Loucy (cell line): ENCODE measurements around the gene ZFR2.

ENCODE experiments used
- H2AFZ ChIP-seq: fragments of 200-600 bp; sonication (generic); 2 replicates; pipeline ENCODE4 v1.6.0; 2016; ENCODE audit warnings: antibody characterized with exemption, mild to moderate bottlenecking, low read length, moderate library complexity
- H3F3A ChIP-seq: fragments of 200-600 bp; 2 replicates; pipeline ENCODE4 v1.6.0; 2016; ENCODE audit warnings: antibody characterized with exemption, low read depth, mild to moderate bottlenecking
- H3K27me3 ChIP-seq: fragments of 200-600 bp; sonication (generic); 2 replicates; pipeline ENCODE4 v1.6.1; 2014; ENCODE audit warnings: low read length, mild to moderate bottlenecking; ENCODE audit not compliant: insufficient read depth, poor library complexity, severe bottlenecking
- H3K36me3 ChIP-seq: fragments of 200-600 bp; sonication (generic); 2 replicates; pipeline ENCODE4 v1.6.1; 2016; ENCODE audit warnings: low read length; ENCODE audit not compliant: insufficient read depth
- H3K4me1 ChIP-seq: fragments of 200-600 bp; sonication (generic); 2 replicates; pipeline ENCODE4 v1.5.1; 2014; ENCODE audit warnings: low read length, mild to moderate bottlenecking; ENCODE audit not compliant: insufficient read depth, poor library complexity, severe bottlenecking
- H3K4me2 ChIP-seq: fragments of 200-600 bp; sonication (generic); 2 replicates; pipeline ENCODE4 v1.6.0; 2014; ENCODE audit warnings: antibody characterized with exemption, low read length, low read depth, mild to moderate bottlenecking; ENCODE audit not compliant: poor library complexity, severe bottlenecking
- H3K4me3 ChIP-seq: fragments of 200-600 bp; sonication (generic); 2 replicates; pipeline ENCODE4 v1.5.1; 2014; ENCODE audit warnings: low read length, mild to moderate bottlenecking, mixed read lengths; ENCODE audit not compliant: poor library complexity, severe bottlenecking
- H3K79me2 ChIP-seq: fragments of 200-600 bp; sonication (generic); 2 replicates; pipeline ENCODE4 v1.6.1; 2014; ENCODE audit warnings: low read length; ENCODE audit not compliant: insufficient read depth
- H3K9ac ChIP-seq: fragments of 200-600 bp; sonication (generic); 2 replicates; pipeline ENCODE4 v1.6.0; 2014; ENCODE audit warnings: mild to moderate bottlenecking, low read depth, low read length, moderate library complexity; ENCODE audit not compliant: poor library complexity, severe bottlenecking
- H3K9me2 ChIP-seq: fragments of 200-600 bp; sonication (generic); replicated peaks from 2 replicates; pipeline ENCODE4 v1.6.1; 2016; ENCODE audit warnings: low read depth, low read length, mixed read lengths
- H3K9me3 ChIP-seq: fragments of 200-600 bp; sonication (generic); 2 replicates; pipeline ENCODE4 v1.6.1; 2014; ENCODE audit warnings: mild to moderate bottlenecking, antibody characterized with exemption, low read length, low read depth; ENCODE audit not compliant: insufficient read depth
- H4K20me1 ChIP-seq: fragments of 200-600 bp; sonication (generic); 2 replicates; pipeline ENCODE4 v1.6.0; 2014; ENCODE audit warnings: antibody characterized with exemption, low read length, mild to moderate bottlenecking; ENCODE audit not compliant: insufficient read depth, poor library complexity, severe bottlenecking
- EZH2phosphoT487 ChIP-seq: fragments of 200-600 bp; IDR thresholded peaks from 2 replicates; pipeline ENCODE4 v1.6.1; 2018; ENCODE audit warnings: antibody characterized with exemption, mild to moderate bottlenecking, moderate library complexity, borderline replicate concordance
- TF ChIP-seq, protein P1 (sequence below): fragments of 200-600 bp; sonication (generic); conservative IDR thresholded peaks from 2 replicates; pipeline ENCODE4 v1.5.1; 2014; ENCODE audit warnings: mild to moderate bottlenecking, antibody characterized with exemption, low read length

ZFR2 gene

DNA sequence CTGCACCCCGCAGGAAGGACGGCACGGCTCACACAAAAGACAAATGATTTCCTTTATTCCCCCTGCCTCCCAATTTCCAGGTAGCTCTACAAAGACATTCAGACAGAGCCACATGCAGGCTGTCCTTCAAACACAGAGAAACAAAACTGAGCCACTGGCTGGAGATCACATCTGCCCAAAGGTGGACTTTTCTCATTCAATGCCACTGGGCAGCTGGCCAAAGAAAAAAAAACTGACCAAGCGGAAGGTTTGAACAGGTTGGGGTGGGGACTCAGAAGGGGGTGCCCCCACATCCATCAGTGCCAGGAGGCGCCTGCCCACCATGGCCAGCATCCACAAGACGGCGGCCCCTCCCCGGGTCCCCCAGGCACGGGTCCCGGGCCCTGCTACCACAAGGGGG lies 64.9 kb downstream of the ZFR2 start:
- peaks cover 18% of the 10 kb centered on the region for H3K4me1 ChIP-seq
- no peak for TF ChIP-seq EZH2phosphoT487
- TF ChIP-seq, protein P1, sequence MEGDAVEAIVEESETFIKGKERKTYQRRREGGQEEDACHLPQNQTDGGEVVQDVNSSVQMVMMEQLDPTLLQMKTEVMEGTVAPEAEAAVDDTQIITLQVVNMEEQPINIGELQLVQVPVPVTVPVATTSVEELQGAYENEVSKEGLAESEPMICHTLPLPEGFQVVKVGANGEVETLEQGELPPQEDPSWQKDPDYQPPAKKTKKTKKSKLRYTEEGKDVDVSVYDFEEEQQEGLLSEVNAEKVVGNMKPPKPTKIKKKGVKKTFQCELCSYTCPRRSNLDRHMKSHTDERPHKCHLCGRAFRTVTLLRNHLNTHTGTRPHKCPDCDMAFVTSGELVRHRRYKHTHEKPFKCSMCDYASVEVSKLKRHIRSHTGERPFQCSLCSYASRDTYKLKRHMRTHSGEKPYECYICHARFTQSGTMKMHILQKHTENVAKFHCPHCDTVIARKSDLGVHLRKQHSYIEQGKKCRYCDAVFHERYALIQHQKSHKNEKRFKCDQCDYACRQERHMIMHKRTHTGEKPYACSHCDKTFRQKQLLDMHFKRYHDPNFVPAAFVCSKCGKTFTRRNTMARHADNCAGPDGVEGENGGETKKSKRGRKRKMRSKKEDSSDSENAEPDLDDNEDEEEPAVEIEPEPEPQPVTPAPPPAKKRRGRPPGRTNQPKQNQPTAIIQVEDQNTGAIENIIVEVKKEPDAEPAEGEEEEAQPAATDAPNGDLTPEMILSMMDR, result no peak

DNA sequence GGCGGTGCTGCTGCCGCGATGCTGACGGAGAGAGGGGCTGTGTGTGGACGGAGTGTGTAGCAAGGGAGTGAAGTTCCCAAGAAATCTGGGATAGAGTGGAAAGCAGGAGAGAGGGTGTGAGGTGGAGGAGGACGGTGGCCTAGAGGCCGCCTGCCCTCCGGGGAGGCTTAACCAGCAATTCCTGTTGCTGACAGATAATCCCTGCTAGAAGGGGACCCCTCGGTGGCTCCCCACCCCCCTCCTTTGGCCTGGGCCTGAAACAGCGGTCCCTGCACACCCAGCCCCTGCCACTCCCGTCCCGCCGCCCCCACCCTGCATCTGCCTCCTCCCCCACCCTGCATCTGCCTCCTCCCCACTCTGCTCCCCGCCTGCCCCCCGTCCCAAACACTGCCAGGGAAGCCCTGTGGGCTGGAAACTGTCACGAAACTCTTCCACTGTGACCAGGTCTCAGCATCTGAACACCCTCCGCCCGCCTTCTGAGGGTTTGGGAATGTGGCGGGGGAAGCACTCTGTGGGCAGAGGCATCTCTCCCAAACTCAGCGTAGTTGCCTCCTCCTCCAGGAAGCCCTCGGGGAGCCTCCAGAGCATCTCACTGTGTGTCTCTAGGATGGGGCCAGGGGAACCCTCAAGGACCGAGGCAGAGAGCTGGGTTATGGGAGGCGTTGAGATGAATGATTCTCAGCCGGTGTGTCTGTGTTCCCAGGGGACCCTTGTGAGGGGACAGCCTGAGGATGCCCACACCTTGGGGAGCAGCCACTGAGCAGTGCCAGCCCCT lies 65.5 kb downstream of the ZFR2 start:
- H3K4me1 ChIP-seq, result peaks cover 15% of the 10 kb centered on the region
- H3K9ac ChIP-seq, result no peak overlapping the region
- no peak overlapping the region for H3K4me3 ChIP-seq
- no peaks in the 10 kb centered on the region for H3K27me3 ChIP-seq
- H2AFZ ChIP-seq, result no peak overlapping the region
- no peaks in the 10 kb centered on the region for H3K79me2 ChIP-seq
- H3K4me2 ChIP-seq, result no peak overlapping the region
- H3F3A ChIP-seq, result no peaks in the 10 kb centered on the region
- no peaks in the 10 kb centered on the region for H3K9me3 ChIP-seq
- TF ChIP-seq EZH2phosphoT487, result no peak
- TF ChIP-seq, protein P1, result no peak
- no peaks in the 10 kb centered on the region for H3K9me2 ChIP-seq
- no peaks in the 10 kb centered on the region for H3K36me3 ChIP-seq
- no peaks in the 10 kb centered on the region for H4K20me1 ChIP-seq

More for the DNA sequence above, 64.9 kb downstream of the ZFR2 start:
- Histone ChIP-seq H3K27me3 (no peaks in the 10 kb centered on the region), H2AFZ (no peak overlapping the region), H4K20me1 (no peaks in the 10 kb centered on the region), H3K9ac (no peak overlapping the region), H3K36me3 (no peaks in the 10 kb centered on the region), H3F3A (no peaks in the 10 kb centered on the region), H3K9me2 (no peaks in the 10 kb centered on the region), H3K79me2 (no peaks in the 10 kb centered on the region), H3K9me3 (no peaks in the 10 kb centered on the region), H3K4me3 (no peak overlapping the region), H3K4me2 (no peak overlapping the region)

DNA sequence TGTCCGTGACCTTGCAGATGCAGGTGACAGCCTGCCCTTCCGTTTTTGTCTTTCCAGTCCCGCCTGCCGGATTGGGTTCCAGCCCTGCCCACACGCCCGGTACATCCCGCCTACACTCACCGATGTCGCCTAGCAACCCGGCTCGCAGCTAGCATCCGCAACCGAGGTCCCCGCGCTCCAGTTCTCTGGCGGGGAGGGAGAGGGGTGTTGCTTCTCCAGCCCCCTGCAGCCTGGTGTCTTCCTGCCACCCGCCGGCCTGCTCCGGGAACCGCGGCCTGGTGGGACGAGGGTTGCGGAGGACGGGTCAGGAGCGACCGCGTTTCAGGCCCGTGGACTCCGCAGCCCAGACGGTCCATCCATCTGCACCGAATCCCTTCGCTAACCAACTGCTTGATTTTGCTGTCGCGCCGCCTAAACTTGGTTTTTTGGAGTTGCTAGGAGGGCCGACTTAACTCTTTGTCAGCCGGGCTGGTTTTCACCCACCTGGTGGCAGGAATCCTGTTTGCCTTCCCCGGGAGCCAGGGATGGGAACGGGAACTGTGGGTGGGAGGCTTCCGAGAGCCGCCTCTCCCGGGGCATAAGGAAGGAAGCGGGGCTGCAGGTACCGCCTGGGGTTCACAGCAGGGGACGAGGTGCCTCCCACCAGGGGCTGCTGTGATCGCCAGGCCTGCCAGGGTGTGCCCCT lies 67.3 kb downstream of the ZFR2 start:
- Histone ChIP-seq H4K20me1 (no peaks in the 10 kb centered on the region), H3K9ac (no peak overlapping the region), H3K79me2 (no peaks in the 10 kb centered on the region), H3K36me3 (no peaks in the 10 kb centered on the region), H3K4me1 (peaks cover 13% of the 10 kb centered on the region), H3F3A (no peaks in the 10 kb centered on the region), H3K9me2 (no peaks in the 10 kb centered on the region), H3K9me3 (peaks cover 4% of the 10 kb centered on the region; the same call in 1 of the 2 replicates), H2AFZ (no peak overlapping the region), H3K4me2 (no peak overlapping the region), H3K4me3 (no peak overlapping the region), H3K27me3 (no peaks in the 10 kb centered on the region)
- TF ChIP-seq, protein P1, result no peak
- TF ChIP-seq EZH2phosphoT487, result no peak
